K562 (cell line): ENCODE data around the gene ARID4B. TPM values are rescaled to one million over a fixed set of nuclear protein-coding genes. Genes with fewer than 3 reads are reported as not detected.

Experiments
- CBFB ChIP-seq: sonication (generic); formaldehyde crosslinking; IDR thresholded peaks from 2 replicates; pipeline ENCODE4 v1.4.0; 2020; ENCODE audit warnings: mild to moderate bottlenecking, missing genetic modification reagents
- CGGBP1 ChIP-seq: fragments of 250-450 bp; sonication (Bioruptor Pico); IDR thresholded peaks from 2 replicates; pipeline ENCODE4 v1.9.0; 2021; ENCODE audit warnings: mild to moderate bottlenecking
- COPS2 ChIP-seq: fragments of 450-650 bp; conservative IDR thresholded peaks from 2 replicates; pipeline ENCODE4 v1.6.1; 2016; ENCODE audit warnings: mild to moderate bottlenecking, moderate library complexity
- NFRKB ChIP-seq: fragments of 450-650 bp; IDR thresholded peaks from 2 replicates; pipeline ENCODE4 v1.6.1; 2016; ENCODE audit warnings: low read depth
- NR2C1 ChIP-seq, 2 experiments: fragments of 450-650 bp; IDR thresholded peaks; 2 replicates each; pipeline ENCODE4 v1.6.1; 2017; ENCODE audit warnings: mild to moderate bottlenecking in 2 of 2, antibody characterized with exemption in 1 of 2, inconsistent platforms in 1 of 2, missing compliant biosample characterization in 1 of 2, missing genetic modification characterization in 1 of 2
- NR3C1 ChIP-seq: sonication (generic); formaldehyde crosslinking; IDR thresholded peaks from 2 replicates; pipeline ENCODE4 v1.8.1; 2022; ENCODE audit warnings: missing genetic modification reagents
- POLR2G ChIP-seq: fragments of 200-400 bp; formaldehyde crosslinking; IDR thresholded peaks from 2 replicates; pipeline ENCODE4 v1.6.1; 2017; ENCODE audit warnings: low read depth, mild to moderate bottlenecking, antibody characterized with exemption, low read length, moderate library complexity
- RNF2 ChIP-seq: sonication (generic); IDR thresholded peaks from 2 replicates; pipeline ENCODE4 v1.6.1; 2016
- SMAD4 ChIP-seq: fragments of 250-450 bp; sonication (Bioruptor Pico); conservative IDR thresholded peaks from 2 replicates; pipeline ENCODE4 v1.8.0; 2021; ENCODE audit warnings: inconsistent platforms, mild to moderate bottlenecking, moderate library complexity
- STAT6 ChIP-seq: sonication (generic); formaldehyde crosslinking; IDR thresholded peaks from 2 replicates; pipeline ENCODE4 v1.8.1; 2023; ENCODE audit warnings: mild to moderate bottlenecking, missing genetic modification reagents
- TCF7L2 ChIP-seq: fragments of 150-350 bp; IDR thresholded peaks from 2 replicates; pipeline ENCODE4 v1.6.1; 2016; ENCODE audit warnings: low read depth, mild to moderate bottlenecking, low read length, moderate library complexity
- ZBTB2 ChIP-seq: fragments of 450-650 bp; IDR thresholded peaks from 2 replicates; pipeline ENCODE4 v1.6.1; 2016; ENCODE audit warnings: antibody characterized with exemption
- ZNF263 ChIP-seq: sonication (generic); formaldehyde crosslinking; IDR thresholded peaks from 2 replicates; pipeline ENCODE4 v1.8.0; 2022; ENCODE audit warnings: mild to moderate bottlenecking, missing genetic modification reagents, borderline replicate concordance
- ZNF407 ChIP-seq: fragments of 450-650 bp; IDR thresholded peaks from 2 replicates; pipeline ENCODE4 v1.6.1; 2016; ENCODE audit warnings: low read depth
- ZNF57 ChIP-seq: fragments of 450-650 bp; formaldehyde crosslinking; IDR thresholded peaks from 2 replicates; pipeline ENCODE4 v1.4.0; 2020; ENCODE audit warnings: mild to moderate bottlenecking, moderate library complexity
- polyA plus RNA-seq, 8 experiments: library from polyadenylated mRNA; depleted of rRNA in 4 of 8; stranded (reverse) in 5 of 8; unstranded in 3 of 8; fragments of >200 nt; fragmentation: Nextera tagmentation in 2 of 8; fragmentation: Illumina TruSeq in 1 of 8; extraction: Ambion mirVana in 2 of 8; extraction: Trizol in 1 of 8; gene quantifications; 2 replicates each; pipeline versions ENCODE4 v1.2.1 to v1.2.3, GENCODE V29; 2011 to 2014; ENCODE audit warnings: inconsistent platforms in 1 of 8, missing spikeins in 1 of 8
- total RNA-seq, 7 experiments: library from RNA; depleted of rRNA in 6 of 7; stranded (reverse); fragments of >200 nt in 6 of 7; fragmentation: Illumina TruSeq in 2 of 7; extraction: Trizol in 2 of 7; gene quantifications; 2 replicates each; pipeline versions ENCODE4 v1.2.1 to v1.2.3, GENCODE V29; 2011 to 2021; ENCODE audit warnings: low replicate concordance in 1 of 7

Gene ARID4B
- total and polyA plus RNA-seq, 9 of the 15 experiments (the other 6 are each of a cell fraction or from before 2014, with no cell fraction given): 8.4 to 38.9 (median 18.5) TPM

GRCh38 chr1:235328271-235329138, 526 bp upstream of the ARID4B start, which contains the start of gene GGPS1 (continued):
- 0 out of 2 replicates have a peak, but pooled peaks have one; percentile 72 for TF ChIP-seq CGGBP1 (CRISPR knock-in tag)
- TF ChIP-seq ZNF407: no peak
- peak; percentile 72; the same call in 1 of the 2 replicates for TF ChIP-seq ZBTB2
- TF ChIP-seq STAT6 (CRISPR knock-in tag): no peak
- TF ChIP-seq NR3C1 (CRISPR knock-in tag): no peak
- peak; percentile 52 for TF ChIP-seq RNF2
- no peak for TF ChIP-seq TCF7L2
- TF ChIP-seq POLR2G: peak; percentile 79
- TF ChIP-seq ZNF57 (CRISPR knock-in tag): peak; percentile 39; the same call in 1 of the 2 replicates
- TF ChIP-seq ZNF263 (CRISPR knock-in tag): peak; percentile 70
- peak; percentile 88 for TF ChIP-seq NFRKB
- TF ChIP-seq SMAD4 (CRISPR knock-in tag): no peak
- no peak for TF ChIP-seq COPS2
- no peak for TF ChIP-seq CBFB (CRISPR knock-in tag)
- peak; percentile 94 for TF ChIP-seq NR2C1 (IDR thresholded peaks at IDR 0.05)
- peak; percentile 92 for TF ChIP-seq NR2C1 (tag; IDR thresholded peaks at IDR 0.05)
